ENCODE results near the gene NXPH3.

The NXPH3 gene

DNA sequence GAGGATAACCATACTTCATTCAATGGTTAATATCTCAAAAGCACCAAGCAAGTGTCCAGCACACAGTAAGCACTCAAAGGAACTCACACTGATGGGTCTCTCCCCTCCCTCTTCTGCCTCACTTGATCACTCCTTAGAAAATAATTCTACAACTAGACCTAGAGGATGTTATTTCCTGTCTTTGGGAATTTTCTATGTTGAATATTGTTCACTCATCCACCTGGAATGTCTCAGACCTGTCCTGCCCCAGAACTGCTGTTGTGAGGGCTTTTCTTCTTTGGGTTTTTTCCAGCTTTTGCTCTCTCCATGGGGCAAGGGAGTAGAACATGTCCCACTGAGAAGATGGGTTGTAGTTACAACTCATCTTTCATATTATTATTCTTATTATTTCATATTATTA is 25.3 kb downstream of the NXPH3 start:
- TF ChIP-seq SPI1 (IDR thresholded peaks at IDR 0.05; ENCODE audit: borderline replicate concordance, low read depth) (no peak), POLR2AphosphoS5 (IDR thresholded peaks at IDR 0.05; ENCODE audit: low read depth) (no peak), GABPA (IDR thresholded peaks at IDR 0.05; ENCODE audit: low read depth) (no peak)
- TF ChIP-seq, protein P1, sequence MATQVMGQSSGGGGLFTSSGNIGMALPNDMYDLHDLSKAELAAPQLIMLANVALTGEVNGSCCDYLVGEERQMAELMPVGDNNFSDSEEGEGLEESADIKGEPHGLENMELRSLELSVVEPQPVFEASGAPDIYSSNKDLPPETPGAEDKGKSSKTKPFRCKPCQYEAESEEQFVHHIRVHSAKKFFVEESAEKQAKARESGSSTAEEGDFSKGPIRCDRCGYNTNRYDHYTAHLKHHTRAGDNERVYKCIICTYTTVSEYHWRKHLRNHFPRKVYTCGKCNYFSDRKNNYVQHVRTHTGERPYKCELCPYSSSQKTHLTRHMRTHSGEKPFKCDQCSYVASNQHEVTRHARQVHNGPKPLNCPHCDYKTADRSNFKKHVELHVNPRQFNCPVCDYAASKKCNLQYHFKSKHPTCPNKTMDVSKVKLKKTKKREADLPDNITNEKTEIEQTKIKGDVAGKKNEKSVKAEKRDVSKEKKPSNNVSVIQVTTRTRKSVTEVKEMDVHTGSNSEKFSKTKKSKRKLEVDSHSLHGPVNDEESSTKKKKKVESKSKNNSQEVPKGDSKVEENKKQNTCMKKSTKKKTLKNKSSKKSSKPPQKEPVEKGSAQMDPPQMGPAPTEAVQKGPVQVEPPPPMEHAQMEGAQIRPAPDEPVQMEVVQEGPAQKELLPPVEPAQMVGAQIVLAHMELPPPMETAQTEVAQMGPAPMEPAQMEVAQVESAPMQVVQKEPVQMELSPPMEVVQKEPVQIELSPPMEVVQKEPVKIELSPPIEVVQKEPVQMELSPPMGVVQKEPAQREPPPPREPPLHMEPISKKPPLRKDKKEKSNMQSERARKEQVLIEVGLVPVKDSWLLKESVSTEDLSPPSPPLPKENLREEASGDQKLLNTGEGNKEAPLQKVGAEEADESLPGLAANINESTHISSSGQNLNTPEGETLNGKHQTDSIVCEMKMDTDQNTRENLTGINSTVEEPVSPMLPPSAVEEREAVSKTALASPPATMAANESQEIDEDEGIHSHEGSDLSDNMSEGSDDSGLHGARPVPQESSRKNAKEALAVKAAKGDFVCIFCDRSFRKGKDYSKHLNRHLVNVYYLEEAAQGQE (IDR thresholded peaks at IDR 0.05; ENCODE audit: insufficient replicate concordance, low read depth) = no peak
- TF ChIP-seq, protein P2, sequence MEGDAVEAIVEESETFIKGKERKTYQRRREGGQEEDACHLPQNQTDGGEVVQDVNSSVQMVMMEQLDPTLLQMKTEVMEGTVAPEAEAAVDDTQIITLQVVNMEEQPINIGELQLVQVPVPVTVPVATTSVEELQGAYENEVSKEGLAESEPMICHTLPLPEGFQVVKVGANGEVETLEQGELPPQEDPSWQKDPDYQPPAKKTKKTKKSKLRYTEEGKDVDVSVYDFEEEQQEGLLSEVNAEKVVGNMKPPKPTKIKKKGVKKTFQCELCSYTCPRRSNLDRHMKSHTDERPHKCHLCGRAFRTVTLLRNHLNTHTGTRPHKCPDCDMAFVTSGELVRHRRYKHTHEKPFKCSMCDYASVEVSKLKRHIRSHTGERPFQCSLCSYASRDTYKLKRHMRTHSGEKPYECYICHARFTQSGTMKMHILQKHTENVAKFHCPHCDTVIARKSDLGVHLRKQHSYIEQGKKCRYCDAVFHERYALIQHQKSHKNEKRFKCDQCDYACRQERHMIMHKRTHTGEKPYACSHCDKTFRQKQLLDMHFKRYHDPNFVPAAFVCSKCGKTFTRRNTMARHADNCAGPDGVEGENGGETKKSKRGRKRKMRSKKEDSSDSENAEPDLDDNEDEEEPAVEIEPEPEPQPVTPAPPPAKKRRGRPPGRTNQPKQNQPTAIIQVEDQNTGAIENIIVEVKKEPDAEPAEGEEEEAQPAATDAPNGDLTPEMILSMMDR (IDR thresholded peaks at IDR 0.05; ENCODE audit: insufficient read depth, low read length) = no peak
- DNase-seq (ENCODE audit: low read depth in 1 of 2, low spot score in 1 of 2) = no peak
- H3K4me3 ChIP-seq (replicated peaks; ENCODE audit: insufficient read depth, low read length) = no peak overlapping the region
- no peak overlapping the region for H3K27ac ChIP-seq (replicated peaks)
- H3K27me3 ChIP-seq (ENCODE audit: insufficient read depth, poor library complexity, severe bottlenecking) = no peaks in the 10 kb centered on the region

DNA sequence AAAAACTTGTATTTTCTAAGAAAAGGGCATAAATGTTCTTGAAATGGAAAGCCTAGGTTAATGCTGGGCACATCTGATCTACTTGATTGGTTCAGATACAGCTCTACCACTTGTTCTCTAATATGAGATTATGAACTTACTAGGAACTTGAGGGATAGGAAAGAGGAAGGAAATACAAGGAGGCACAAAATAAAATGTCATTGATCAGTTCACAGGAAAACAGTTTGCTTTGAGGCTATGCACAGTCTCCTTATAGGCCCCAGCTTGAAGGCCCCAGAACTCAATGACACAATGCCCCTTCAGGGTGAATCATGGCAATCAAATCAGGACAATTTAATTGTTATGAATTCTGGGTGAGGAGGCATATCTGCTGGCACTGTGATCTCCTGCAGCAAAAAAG is 27.1 kb downstream of the NXPH3 start:
- Histone ChIP-seq H3K27me3 (ENCODE audit: insufficient read depth, poor library complexity, severe bottlenecking) (no peaks in the 10 kb centered on the region), H3K27ac (replicated peaks) (no peak overlapping the region), H3K4me3 (replicated peaks; ENCODE audit: insufficient read depth, low read length) (no peak overlapping the region)
- no peak for DNase-seq (ENCODE audit: low read depth in 1 of 2, low spot score in 1 of 2)
- no peak for TF ChIP-seq SPI1 (IDR thresholded peaks at IDR 0.05; ENCODE audit: borderline replicate concordance, low read depth)
- TF ChIP-seq, protein P2 (IDR thresholded peaks at IDR 0.05; ENCODE audit: insufficient read depth, low read length) = no peak

DNA sequence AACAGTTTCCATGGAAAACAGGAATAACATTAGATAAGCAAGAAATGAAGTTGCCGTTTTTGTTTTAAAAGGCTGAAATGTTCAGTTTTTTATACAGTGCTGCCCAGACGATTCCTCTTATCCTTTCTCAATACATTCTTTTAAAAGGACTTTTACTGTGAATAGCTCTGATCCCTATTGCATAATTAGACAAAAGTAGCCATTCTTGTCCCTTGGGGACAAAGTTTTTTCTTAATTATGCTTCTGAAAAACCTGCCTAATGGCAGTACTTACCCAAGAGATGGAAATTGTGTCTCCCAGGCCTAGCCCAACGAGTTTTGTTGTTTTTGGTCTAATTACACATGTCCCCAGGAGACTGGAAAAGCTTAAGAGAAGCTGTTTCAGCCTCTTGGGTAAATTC is 27.6 kb downstream of the NXPH3 start:
- Histone ChIP-seq H3K27me3 (ENCODE audit: insufficient read depth, poor library complexity, severe bottlenecking) (no peaks in the 10 kb centered on the region), H3K27ac (replicated peaks) (no peak overlapping the region), H3K4me3 (replicated peaks; ENCODE audit: insufficient read depth, low read length) (no peak overlapping the region)
- DNase-seq (ENCODE audit: low read depth in 1 of 2, low spot score in 1 of 2) = no peak
- TF ChIP-seq, protein P1 (IDR thresholded peaks at IDR 0.05; ENCODE audit: insufficient replicate concordance, low read depth) = no peak
- TF ChIP-seq, protein P2 (IDR thresholded peaks at IDR 0.05; ENCODE audit: insufficient read depth, low read length) = no peak
- TF ChIP-seq POLR2AphosphoS5 (IDR thresholded peaks at IDR 0.05; ENCODE audit: low read depth) = no peak
- no peak for TF ChIP-seq SPI1 (IDR thresholded peaks at IDR 0.05; ENCODE audit: borderline replicate concordance, low read depth)
- no peak for TF ChIP-seq GABPA (IDR thresholded peaks at IDR 0.05; ENCODE audit: low read depth)

DNA sequence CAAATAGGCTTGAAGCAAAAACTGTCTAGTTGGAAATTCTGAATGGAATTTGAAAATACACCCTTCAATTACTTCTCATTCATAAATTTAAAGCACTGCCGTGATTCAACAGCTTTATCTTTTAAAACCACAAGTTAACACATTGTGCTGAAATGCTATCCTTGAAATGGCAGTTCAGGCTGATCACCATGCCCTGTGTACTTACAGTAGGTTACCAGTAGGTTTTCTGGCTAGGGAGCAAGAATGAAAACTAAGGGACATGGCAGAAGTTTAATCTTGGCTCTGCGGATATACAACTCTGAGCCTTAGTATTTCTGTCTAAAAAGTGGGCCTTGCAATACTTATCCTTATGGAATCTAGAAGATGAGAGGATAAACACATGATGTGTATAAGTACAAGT is 28.0 kb downstream of the NXPH3 start:
- Histone ChIP-seq H3K27me3 (ENCODE audit: insufficient read depth, poor library complexity, severe bottlenecking) (no peaks in the 10 kb centered on the region), H3K4me3 (replicated peaks; ENCODE audit: insufficient read depth, low read length) (no peak overlapping the region), H3K27ac (replicated peaks) (no peak overlapping the region)
- DNase-seq (ENCODE audit: low read depth in 1 of 2, low spot score in 1 of 2) = no peak
- no peak for TF ChIP-seq POLR2AphosphoS5 (IDR thresholded peaks at IDR 0.05; ENCODE audit: low read depth)
- no peak for TF ChIP-seq SPI1 (IDR thresholded peaks at IDR 0.05; ENCODE audit: borderline replicate concordance, low read depth)
- TF ChIP-seq, protein P2 (IDR thresholded peaks at IDR 0.05; ENCODE audit: insufficient read depth, low read length) = no peak
- TF ChIP-seq, protein P1 (IDR thresholded peaks at IDR 0.05; ENCODE audit: insufficient replicate concordance, low read depth) = no peak
- no peak for TF ChIP-seq GABPA (IDR thresholded peaks at IDR 0.05; ENCODE audit: low read depth)

Measured in HL-60 (cell line).